RPMI8226 (cell line): Measurements from ENCODE around the gene PLD3.

ENCODE experiments used
- DNase-seq: peaks from one replicate; pipeline ENCODE4 v3.0.0-alpha.2; 2015

Gene PLD3

DNA sequence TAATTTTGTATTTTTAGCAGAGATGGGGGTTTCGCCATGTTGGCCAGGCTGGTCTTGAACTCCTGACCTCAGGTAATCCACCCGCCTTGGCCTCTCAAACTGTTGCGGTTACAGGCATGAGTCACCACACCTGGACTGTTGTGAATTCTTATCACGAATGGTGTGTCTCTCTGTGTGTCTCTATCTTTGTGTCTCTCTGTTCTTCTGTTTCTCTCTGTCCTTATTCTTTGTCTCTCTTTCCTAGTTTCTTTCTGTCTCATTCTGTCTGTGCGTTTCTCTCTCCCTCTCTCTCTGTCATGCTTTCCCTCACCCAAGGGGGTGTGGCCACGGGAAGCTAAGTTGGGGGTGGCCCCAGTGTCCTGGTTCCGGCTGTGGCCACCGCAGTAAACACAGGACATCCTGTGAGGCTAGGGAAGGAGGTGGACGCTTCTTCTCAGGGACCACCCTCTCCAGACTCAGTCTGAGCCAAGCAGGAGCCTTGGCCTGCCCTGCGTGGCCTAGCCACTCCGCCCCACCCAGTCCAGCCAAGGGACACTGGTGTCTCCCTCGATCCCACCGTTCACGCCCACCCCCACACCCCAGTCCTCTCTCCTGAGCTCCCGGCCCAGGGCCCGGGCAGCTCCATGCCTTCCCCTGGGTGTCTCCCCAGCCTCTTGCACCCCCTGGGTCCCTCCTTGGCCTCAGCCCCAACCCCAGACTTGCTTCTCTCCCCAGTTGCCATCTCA is 68.6 kb downstream of the PLD3 start:
- DNase-seq = peak; percentile 51

DNA sequence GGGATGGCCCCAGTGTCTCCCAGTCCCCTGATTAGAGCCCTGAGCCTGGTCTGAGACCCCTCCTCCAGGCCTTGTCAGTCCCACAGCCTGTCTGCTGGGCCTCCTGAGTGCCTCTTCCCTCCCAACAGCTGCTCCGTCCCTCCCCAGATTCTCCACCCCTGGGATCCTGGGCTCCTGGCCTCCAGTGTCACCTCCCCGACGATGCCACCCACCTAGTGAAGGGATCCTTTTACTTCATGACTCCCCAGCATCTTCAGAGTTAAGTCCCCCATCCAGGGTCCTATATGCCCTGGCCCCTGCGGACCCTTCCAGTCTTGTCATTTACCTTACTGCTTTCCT is 69.1 kb downstream of the PLD3 start:
- DNase-seq = no peak

DNA sequence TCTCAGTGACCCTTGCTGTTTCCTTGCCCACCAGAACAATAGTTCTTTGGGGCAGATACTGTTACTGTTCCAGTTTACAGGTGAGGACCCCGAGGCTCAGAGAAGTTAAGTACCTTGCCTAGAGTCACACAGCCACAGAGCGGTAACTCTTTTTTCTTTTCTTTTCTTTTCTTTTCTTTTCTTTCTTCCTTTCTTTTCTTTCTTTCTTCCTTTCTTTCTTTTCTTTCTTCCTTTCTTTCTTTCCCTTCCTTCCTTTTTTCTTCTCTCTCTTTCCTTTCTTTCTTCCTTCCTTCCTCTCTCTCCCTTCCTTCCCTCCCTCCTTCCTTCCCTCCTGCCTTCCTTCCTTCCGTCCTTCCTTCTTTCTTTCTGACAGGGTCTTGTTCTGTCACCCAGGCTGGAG is 69.5 kb downstream of the PLD3 start:
- DNase-seq = no peak

DNA sequence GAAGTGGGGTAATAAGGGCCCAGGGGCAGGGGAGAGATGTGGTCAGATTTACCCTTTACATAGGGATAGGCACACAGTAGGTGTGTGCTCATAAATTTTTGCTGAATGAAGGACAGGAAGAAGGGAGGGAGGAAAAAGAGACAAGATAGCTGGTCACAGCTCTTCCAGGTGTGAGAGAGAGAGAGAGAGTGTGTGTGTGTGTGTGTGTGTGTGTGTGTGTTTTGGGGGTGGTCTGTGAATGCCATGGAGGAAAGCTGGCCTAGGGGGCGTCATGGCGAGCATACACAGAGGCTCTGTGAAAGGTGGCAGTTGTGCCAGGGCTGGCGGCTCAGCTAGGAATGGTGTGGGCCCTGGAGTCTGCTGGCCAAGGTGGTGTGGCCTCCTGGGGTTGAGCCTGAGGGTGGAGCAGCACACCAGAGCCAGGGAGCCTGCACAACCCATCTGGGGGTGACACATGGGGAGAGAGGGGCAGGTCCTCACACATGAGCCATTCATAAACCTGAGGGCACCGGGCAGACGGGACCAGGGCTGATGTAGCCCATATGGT is 70.6 kb downstream of the PLD3 start:
- DNase-seq = no peak

DNA sequence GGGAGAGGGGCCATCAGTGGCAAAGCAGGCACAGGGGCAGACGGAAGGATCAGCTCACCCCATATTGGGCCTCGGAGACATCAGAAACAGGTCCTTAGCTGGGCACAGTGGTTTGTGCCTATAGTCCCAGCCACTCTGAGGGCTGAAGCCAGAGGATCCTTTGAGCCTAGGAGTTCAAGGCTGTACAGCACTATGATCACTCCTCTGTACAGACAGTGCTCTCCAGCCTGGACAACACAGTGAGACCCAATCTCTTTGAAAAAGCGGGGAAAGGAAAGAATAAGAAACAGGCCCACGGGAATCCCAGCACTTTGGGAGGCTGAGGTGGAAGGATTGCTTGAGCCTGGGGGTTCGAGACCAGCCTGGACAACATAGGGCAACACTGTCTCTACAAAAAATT is 71.3 kb downstream of the PLD3 start:
- no peak for DNase-seq

DNA sequence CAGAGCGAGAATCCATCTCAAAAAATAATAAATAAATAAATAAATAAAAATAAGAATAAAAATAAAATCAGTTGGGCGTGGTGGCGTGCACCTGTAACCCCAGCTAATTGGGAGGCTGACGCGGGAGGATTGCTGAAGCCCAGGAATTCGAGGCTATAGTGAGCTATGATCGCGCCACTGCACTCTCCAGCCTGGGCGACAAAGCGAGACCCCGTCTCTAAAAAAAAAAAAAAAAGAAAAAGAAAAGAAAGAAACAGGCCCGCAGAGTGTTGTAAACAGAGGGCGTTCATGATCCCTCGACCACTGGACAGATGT is 71.9 kb downstream of the PLD3 start:
- DNase-seq = no peak

DNA sequence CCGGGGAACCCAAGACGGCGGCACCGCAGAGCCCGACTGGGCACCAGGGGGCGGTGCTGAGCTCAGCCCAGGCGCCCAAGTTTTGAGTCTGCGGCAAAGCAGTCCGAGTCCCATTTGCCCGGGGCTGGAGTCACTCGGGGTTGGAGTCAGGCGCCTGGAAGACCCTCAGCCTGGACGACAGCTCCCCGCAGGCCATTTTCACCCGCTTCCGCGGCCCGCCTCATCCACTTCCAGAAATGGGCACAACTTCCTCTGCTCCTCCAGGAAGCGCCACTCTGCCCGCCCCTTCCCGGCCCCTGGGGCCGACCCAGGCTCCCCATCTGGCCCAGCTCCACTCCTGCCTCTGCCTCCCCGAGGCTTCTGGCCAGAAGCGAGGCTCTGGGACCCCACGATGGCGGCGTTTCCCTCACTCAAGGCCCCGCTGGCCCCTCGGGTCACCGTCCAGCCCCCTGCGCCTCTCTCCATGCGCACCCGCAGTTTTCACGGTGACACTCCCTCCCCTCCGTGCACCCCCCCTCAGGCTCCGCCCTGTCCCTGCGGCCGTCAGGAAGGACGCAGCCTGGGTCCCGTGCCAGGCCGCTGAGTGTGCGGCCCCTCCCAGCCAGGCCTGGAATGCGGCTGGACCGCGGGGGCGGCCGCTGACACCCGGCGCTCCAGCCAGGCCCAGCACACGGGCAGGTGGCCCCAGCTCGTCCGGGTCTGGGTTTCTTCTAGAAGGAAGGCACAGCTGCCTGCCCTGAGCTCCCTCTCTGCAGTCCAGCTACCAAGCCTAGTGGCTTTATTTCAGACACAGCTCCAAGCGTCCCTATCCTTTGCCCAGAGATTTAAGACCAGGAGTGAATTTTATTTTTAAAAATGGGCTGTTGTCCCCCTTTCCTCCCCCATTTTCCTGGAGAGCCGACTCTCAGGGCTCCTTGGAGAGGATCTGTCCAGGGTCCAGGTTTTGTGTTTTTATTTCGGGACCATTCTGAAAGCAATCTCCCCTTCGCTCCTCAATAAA is 72.6 kb downstream of the PLD3 start:
- peak; percentile 91 for DNase-seq

DNA sequence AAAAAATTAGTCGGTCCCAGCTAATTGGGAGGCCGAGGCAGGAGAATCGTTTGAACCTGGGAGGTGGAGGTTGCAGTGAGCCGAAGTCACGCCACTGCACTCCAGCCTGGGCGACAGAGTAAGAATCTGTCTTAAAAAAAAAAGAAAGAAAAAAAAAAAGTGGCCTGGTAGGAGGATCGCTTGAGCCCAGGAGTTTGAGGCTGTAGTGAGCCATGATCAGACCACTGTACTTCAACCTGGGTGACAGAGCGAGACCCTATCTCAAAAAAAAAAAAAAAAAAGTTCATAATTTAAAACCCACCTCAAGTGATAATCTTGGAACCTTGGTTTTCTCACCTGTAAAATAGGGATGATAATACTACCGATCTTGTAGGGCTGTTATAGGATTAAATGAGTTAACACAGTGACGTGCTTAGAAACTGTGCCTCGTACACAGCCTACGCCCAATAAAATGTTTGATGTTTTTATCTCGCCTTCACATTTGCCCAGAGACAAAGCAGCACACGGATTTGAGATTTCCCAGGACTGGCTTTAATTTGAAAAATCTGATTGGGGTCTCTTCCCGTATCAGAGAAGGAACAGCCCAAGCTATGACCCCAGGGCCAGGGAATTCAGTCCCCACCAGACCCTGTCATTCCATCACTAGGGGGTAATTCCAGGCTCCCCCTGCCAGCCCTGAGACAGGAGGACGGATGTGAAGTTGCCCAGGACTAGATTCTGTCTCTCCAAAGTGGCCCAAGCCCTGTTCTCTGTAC is 73.7 kb downstream of the PLD3 start:
- DNase-seq = no peak

DNA sequence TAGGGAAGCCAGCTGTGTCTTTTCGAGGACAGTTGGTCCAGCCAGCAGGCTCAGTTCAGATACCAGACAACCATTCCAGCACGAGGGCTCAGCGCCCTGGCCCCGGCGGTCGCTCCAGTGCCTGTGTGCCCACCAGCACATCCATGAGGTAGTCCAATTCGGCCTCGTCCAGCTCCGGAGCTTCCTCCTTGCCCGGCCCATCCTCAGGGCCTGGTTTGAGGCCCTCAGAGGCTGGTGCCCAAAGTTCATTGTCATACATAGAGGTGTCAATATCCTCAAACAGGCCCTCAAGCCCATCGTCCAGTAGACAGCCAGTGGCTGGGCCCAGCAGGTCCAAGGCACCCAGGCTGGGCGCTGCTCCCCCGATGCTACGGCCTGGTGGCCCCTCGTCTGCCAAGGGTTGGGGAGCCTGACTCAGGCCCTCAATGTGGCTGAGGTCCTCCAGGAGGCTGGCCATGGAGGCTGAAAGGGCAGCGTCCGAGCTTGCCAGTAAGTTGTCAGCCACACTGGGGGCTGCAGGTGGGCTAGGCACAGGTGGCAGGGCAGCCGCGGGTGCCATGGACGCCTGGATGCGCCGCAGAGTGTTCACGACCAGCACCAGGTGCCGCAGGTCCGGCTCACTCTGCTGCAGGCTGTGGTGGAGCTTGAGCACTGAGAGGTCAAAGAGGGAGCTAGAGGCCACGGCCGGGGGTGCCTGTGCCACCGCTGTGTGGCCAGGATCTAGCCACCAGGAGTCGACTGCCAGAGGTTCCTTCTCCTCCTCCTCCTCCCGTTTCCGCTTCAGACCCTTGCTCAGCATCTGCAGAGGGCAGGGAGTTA is 74.5 kb downstream of the PLD3 start:
- no peak for DNase-seq

DNA sequence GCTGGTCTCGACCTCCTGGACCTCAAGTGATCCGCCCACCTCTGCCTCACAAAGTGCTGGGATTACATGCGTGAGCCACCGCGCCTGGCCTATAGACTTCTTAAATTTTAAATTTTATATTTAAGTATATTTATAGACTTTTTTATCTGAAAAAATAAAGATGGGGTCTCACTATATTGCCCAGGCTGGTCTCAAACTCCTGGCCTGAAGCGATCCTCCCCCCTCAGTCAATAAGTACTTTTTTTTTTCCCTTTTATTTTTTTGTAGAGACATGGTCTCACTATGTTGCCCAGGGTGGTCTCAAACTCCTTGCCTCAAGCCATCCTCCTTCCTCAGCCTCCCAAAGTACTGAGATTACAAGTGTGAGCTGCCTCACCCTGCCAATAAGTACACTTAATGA is 75.4 kb downstream of the PLD3 start:
- no peak for DNase-seq

DNA sequence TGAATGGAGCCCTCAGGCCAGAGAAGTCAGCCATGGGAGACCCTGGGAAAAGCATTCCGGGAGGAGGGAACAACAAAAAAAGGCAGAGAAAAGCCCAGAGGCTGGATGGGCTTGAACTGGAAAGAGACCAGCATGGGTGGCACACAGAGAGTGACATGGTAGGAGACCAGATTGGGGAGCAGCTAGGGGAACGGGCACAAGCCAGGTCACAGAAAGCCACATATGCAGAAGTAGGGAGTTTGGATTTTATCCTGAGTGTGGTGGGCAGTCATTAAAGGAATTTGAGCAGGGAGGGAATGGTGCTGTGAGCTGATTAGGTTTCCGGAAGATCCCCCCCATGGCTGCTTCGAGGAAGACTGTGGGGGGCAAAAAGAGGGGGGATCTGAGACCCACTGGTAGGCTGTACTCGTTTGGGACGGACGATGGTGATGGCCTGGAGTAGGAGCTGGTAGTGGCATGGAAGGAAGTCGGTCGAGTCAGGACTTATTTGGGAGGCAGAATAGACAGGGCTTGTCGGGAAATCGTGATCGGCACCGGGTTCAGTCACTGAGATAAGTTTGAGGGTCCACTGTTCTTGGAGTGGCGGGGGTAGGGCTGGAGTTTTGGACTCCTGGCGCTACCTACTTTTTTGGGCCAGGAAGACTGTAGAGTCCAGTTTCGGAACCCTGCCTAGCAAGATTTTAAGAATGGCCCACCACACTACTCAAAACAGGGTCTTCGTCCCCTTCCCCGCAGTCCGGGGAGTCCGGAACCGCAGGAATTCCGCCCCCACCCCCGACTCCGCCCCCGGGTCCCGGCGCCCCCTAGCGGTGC is 76.3 kb downstream of the PLD3 start:
- DNase-seq = no peak

DNA sequence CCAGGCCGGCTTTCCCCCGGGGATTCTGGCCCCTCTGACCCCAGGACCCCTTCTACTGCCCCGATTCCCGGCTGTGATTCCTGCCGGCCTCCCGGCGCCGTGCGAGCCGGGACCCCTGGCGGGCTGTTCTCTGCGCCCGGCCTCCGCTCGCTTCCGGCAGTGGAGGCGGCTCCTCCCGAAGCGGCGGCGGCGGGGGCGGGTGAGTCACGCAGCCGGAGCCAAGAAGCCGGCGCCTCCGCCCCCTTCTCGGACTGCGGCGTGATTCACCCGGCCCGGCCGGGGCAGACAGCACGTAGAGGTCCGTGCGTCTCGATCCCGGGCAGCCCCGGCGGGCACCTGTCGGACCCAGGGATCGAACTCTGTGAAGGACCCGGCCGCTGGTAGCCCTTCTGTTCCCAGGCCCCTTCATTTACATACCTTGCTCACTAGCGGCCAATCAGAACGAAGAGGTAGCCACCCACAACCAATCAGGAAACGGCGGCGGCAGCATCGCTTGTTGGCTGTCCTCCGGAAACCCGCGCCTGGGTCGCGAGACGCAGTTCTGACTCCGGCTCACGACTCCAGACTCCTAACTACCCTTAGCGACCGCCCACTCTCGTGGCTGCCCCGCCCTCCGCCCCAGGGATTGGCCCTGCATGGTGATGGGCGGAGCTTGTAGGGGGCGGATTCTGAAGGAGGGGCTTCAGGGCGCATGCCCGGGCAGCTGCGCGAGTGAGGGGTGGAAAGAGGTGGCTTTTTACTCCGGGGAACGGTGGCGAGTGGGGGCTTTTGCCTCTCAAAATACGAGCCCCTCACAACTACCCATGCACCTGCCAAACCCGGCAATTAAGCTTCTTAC is 77.2 kb downstream of the PLD3 start, which contains the start of gene SERTAD1:
TSS of gene SERTAD1 (minus strand) at position 543 of the 838 bp plus-strand sequence. CDS start 2,446 bp downstream, outside the sequence.
- DNase-seq = peak; percentile 97
